GM18508 (cell line): ENCODE measurements around the gene DSTN.

Experiments used
- ATAC-seq: cut with Tn5 transposase; IDR thresholded peaks from one replicate; pipeline ENCODE4 v1.9.1; 2021; ENCODE audit warnings: moderate number of reproducible peaks; ENCODE audit not compliant: insufficient read depth, unreplicated experiment

DSTN gene

GRCh38 chr20:17620371-17621228, 50.7 kb downstream of the DSTN start:
- ATAC-seq, result no peak

GRCh38 chr20:17621229-17621968, 51.5 kb downstream of the DSTN start:
- no peak for ATAC-seq

GRCh38 chr20:17622086-17622850, 52.4 kb downstream of the DSTN start:
- ATAC-seq, result no peak

GRCh38 chr20:17622851-17623508, 53.1 kb downstream of the DSTN start:
- no peak for ATAC-seq

GRCh38 chr20:17624070-17624469, 54.2 kb downstream of the DSTN start:
- ATAC-seq, result no peak

GRCh38 chr20:17624551-17625245, 54.8 kb downstream of the DSTN start:
- ATAC-seq, result no peak

GRCh38 chr20:17625246-17626051, 55.6 kb downstream of the DSTN start:
- no peak for ATAC-seq

- no peak for ATAC-seq
These were observed 56.5 kb downstream of the DSTN start for GRCh38 chr20:17626217-17627007.

GRCh38 chr20:17627101-17627955, 57.5 kb downstream of the DSTN start:
- no peak for ATAC-seq

- no peak for ATAC-seq
These were observed 58.4 kb downstream of the DSTN start for GRCh38 chr20:17628101-17628841.

- ATAC-seq, result no peak
These were observed 59.1 kb downstream of the DSTN start for GRCh38 chr20:17629025-17629424.

GRCh38 chr20:17629678-17630089, 59.8 kb downstream of the DSTN start:
- ATAC-seq, result no peak

- no peak for ATAC-seq
These were observed 60.4 kb downstream of the DSTN start for GRCh38 chr20:17630151-17630805.

- ATAC-seq, result no peak
These were observed 60.9 kb downstream of the DSTN start for GRCh38 chr20:17630806-17631195.

- no peak for ATAC-seq
These were observed 61.9 kb downstream of the DSTN start for GRCh38 chr20:17631576-17632319.
